ENCODE results near the gene NKTR. TPM values are rescaled to one million over a fixed set of nuclear protein-coding genes. Genes with fewer than 3 reads are reported as not detected.

Gene NKTR
- total RNA-seq, 4 donors from 2014 or later, result 18.0 to 112 (median 50.7) TPM

DNA sequence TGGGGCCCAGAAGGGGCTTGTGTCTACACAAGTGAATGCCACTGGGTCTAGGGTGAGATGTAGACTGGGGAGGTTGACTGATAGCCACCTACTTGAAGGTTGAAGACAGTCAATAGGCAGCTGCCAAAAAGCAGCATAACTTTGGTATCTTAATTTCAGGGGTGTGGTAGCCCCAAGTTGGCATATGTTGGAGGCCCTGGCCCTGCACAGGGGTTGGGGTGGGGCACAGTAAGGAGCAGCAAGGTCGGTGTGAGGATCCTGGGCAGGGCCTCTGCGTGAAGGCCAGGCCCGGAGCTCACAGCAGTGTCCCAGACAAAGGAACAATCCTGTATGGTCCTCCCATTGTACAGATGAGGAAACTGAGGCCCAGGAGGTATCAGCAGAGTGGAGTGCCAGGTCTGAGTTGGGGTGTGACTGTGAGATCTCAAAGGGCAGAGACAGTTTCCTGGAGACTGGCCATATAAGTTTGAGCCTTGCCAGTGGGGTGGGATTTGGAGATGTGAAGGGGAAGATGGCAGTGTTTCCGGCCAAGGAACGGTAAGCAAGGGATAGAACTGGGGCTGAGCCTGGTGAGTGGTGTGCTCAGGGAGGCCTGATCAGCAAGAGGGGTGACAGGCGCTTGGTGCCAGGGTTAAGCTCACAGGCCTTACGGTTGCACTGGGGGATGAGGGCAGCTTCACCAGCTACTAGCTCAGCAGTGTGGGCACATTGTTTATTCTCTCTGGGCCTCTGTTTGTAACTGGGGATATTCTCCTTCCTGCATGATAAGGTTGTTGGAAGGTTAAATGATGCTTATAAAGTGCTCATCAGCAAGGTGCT, 86.6 kb downstream of the NKTR start:
- TF ChIP-seq, protein P1, sequence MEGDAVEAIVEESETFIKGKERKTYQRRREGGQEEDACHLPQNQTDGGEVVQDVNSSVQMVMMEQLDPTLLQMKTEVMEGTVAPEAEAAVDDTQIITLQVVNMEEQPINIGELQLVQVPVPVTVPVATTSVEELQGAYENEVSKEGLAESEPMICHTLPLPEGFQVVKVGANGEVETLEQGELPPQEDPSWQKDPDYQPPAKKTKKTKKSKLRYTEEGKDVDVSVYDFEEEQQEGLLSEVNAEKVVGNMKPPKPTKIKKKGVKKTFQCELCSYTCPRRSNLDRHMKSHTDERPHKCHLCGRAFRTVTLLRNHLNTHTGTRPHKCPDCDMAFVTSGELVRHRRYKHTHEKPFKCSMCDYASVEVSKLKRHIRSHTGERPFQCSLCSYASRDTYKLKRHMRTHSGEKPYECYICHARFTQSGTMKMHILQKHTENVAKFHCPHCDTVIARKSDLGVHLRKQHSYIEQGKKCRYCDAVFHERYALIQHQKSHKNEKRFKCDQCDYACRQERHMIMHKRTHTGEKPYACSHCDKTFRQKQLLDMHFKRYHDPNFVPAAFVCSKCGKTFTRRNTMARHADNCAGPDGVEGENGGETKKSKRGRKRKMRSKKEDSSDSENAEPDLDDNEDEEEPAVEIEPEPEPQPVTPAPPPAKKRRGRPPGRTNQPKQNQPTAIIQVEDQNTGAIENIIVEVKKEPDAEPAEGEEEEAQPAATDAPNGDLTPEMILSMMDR (IDR thresholded peaks at IDR 0.05), result no peak
- no peak for TF ChIP-seq POLR2A (IDR thresholded peaks at IDR 0.05)
- no peak for DNase-seq
- Histone ChIP-seq H3K9me3 (no peaks in the 10 kb centered on the region), H3K4me3 (no peak overlapping the region), H3K4me1 (peaks cover 5 to 33% (median 20%) of the 10 kb centered on the region in 3 donors), H3K36me3 (no peaks in the 10 kb centered on the region), H3K27ac (no peak overlapping the region), H3K27me3 (peaks cover 0 to 39% (median 0%) of the 10 kb centered on the region in 4 donors)
- intact Hi-C loops (cut with DNase I), result no loop called here
- WGBS, 2 donors, result 83 to 96% methylated on average over 4 to 7 of the region's 7 CpGs

DNA sequence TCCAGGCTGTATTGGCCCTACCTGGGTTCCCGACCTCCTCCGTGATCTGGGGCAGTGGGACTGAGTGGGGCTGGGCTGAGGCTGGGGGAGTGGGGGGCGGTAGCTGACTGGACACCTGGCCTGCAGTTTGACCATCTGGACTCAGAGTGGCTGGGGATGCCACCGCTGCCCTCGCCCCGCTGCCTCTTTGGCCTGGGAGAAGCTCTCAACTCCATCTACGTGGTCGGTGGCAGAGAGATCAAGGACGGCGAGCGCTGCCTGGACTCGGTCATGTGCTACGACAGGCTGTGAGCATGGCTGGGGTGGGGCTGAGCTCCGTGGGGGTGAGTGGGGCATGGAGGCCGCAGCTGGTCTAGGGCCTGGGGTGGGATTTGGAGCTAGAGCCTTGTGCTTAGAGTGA, 87.5 kb downstream of the NKTR start:
- intact Hi-C loops (cut with DNase I), result no loop called here
- WGBS, 2 donors, result 88 to 100% methylated on average over 2 to 5 of the region's 15 CpGs
- no peaks in the 10 kb centered on the region for H3K9me3 ChIP-seq
- TF ChIP-seq, protein P1 (IDR thresholded peaks at IDR 0.05), result no peak
- no peak for TF ChIP-seq POLR2A (IDR thresholded peaks at IDR 0.05)
- peaks cover 5 to 33% (median 19%) of the 10 kb centered on the region in 3 donors for H3K4me1 ChIP-seq
- DNase-seq, result no peak
- no peak overlapping the region for H3K27ac ChIP-seq
- H3K4me3 ChIP-seq, result no peak overlapping the region
- H3K27me3 ChIP-seq, result peaks cover 0 to 39% (median 0%) of the 10 kb centered on the region in 4 donors
- H3K36me3 ChIP-seq, result no peaks in the 10 kb centered on the region

DNA sequence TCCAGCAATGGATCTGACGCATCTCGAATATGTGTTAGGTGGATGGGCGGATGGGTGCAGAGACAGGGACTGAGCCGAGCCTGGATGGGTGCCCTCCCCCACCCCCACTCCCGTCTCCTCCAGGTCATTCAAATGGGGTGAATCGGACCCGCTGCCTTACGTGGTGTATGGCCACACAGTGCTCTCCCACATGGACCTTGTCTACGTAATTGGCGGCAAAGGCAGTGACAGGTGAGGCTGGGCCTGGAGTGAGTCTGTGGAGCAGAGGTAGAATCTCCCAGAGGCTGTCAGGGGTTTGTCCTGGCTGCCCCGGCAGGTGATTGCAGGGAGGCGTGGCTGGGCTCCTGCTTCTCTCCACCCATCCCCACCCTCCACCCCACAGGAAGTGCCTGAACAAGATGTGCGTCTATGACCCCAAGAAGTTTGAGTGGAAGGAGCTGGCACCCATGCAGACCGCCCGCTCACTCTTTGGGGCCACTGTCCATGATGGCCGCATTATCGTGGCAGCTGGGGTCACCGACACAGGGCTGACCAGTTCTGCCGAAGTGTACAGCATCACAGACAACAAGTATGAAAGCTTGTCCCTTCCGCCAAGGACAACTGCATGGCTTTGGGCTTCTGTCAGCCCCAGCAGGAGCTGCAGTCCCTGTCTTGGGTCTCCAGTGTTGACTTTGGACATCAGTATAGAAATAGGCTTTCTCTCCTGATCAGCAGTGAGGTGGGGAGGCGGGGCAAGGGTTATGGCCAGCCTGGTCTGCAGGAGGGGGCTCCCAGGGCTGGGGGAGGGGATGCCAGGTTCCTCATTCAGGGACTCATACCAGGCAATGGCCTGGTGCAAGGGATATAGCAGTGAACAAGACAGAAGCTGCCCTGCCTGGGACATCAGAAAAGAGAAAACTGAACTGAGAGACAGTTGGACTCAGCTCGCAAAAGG, 88.3 kb downstream of the NKTR start:
- Histone ChIP-seq H3K27ac (no peak overlapping the region), H3K4me1 (peaks cover 0 to 25% (median 12%) of the 10 kb centered on the region in 3 donors), H3K36me3 (no peaks in the 10 kb centered on the region), H3K4me3 (no peak overlapping the region), H3K9me3 (no peaks in the 10 kb centered on the region), H3K27me3 (peaks cover 0 to 39% (median 0%) of the 10 kb centered on the region in 4 donors)
- DNase-seq, result no peak
- WGBS, 2 donors, result 80 to 93% methylated on average over 14 to 18 of the region's 22 CpGs
- TF ChIP-seq, protein P1 (IDR thresholded peaks at IDR 0.05), result no peak
- intact Hi-C loops (cut with DNase I), result no loop called here

DNA sequence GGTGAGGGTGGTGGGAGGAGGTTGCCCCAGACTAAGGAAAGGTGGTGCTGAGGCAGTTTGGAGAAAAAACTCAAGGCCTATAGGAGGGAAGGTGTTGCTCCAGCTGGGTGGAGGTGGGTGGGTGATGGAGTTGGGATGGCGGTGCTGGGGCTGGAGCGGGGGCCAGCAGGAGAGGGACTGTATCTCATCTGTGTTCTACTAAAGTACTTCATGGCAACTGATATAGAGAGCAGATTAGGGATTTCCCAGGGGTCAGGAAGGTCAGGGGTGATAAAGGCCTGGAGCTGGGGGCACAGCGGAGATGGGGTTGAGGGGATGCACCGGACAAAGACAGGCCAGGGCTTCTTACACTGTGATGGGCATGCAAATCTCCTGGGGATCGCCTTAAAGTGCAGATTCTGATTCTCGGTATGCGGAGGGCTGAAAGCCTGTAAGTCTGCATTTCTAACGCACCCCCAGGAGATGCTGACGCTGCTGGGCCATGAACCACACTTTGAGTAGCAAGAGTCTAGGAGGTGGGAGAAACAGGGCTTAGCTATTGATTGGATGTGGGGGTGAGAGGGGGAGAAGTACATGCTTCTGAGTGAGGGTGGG, 89.0 kb downstream of the NKTR start:
- Histone ChIP-seq H3K9me3 (no peaks in the 10 kb centered on the region), H3K4me1 (peaks cover 0 to 18% (median 9%) of the 10 kb centered on the region in 3 donors), H3K27ac (no peak overlapping the region), H3K4me3 (no peak overlapping the region), H3K36me3 (no peaks in the 10 kb centered on the region), H3K27me3 (peaks cover 0 to 39% (median 0%) of the 10 kb centered on the region in 4 donors)
- intact Hi-C loops (cut with DNase I), result no loop called here
- DNase-seq, result no peak
- 71 to 86% methylated on average over 9 of the region's 9 CpGs for WGBS, 2 donors
- no peak for TF ChIP-seq POLR2A (IDR thresholded peaks at IDR 0.05)
- TF ChIP-seq, protein P1 (IDR thresholded peaks at IDR 0.05), result no peak

All from esophagus squamous epithelium (tissue), 5 donors.